HT1080 (cell line): ENCODE data around the gene ODAD2. TPM values are rescaled to one million over a fixed set of nuclear protein-coding genes. Genes with fewer than 3 reads are reported as not detected.
A peak's percentile ranks its signal among the peaks of the same experiment; 100 is the strongest.
"Not testable (repeated sequence)": the region's sequence is repeated elsewhere in the genome, so short reads cannot be mapped to it uniquely, and the experiment has no call there.

Experiments
- DNase-seq: peaks from one replicate; pipeline ENCODE4 v3.0.0-alpha.2; 2015; ENCODE audit warnings: low read depth
- total RNA-seq: library from RNA; depleted of rRNA; stranded (reverse); fragments of >200 nt; shearing (Covaris generic); gene quantifications from 2 replicates; pipeline ENCODE4 v1.2.3, GENCODE V29; 2014

Gene ODAD2
- total RNA-seq, 1 experiment from 2014 or later, result 5.6 TPM

DNA sequence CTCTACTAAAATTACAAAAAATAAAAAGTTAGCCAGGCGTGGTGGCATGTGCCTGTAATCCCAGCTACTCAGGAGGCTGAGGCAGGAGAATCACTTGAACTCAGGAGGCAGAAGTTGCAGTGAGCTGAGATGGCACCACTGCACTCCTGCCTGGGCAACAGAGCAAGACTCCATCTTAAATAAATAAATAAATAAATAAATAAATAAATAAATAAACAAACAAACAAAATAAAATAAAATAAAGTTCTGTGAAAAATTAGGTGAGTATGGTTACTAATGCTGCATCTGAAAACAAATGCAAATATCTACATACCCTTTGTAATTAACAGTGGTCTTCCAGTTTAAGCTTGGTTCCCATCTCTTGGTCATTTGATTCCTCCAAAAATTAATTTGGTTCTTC, 28.1 kb downstream of the ODAD2 start:
- DNase-seq, result not testable (repeated sequence)

DNA sequence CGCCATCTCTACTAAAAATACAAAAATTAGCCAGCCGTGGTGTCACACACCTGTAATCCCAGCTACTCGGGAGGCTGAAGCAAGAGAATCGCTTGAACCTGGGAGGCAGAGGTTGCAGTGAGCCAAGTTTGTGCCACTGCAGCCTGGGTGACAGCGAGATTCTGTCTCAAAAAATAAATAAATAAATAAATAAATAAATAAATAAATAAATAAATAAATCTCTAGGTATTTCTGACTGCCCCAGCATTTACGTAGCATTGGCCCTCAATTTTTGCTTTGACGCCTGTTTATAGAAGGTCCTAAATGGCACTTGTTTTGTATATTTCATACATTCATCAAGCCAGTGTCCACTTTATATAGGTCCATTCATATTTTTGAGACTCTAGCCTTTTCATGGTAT, 28.9 kb downstream of the ODAD2 start:
- DNase-seq, result not testable (repeated sequence)

DNA sequence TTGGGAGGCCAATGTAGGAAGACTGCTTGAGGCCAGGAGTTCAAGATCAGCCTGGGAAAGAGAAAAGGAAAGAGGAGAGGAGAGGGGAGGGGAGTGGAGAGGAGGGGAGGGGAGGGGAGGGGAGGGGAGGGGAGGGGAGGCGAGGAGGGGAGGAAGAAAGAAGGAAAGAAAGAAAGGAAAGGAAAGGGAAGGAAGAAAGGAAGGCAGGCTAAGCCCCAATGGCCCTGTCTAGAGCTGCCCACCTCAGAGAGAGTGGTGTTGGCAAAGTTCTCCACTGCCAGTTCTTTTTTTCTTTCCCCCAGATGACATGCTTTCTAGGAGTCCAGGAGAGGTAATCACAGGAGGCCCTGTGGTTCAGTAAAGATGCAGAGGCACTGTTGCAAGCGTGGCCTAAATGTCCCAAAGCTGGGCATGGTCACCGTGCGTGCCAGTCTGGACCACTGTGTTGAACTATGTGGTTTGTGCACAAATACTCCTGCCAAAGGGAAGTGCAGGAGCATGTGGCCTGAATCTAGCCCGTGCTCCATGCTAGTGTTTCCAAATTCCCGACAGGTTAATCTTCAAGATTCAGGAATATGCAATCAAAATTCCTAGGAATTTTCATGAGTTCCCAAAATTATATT, 39.7 kb downstream of the ODAD2 start:
- DNase-seq, result no peak

- DNase-seq, result not testable (repeated sequence)
Measured at GRCh38 chr10:27958383-27958782, 40.5 kb downstream of the ODAD2 start.

DNA sequence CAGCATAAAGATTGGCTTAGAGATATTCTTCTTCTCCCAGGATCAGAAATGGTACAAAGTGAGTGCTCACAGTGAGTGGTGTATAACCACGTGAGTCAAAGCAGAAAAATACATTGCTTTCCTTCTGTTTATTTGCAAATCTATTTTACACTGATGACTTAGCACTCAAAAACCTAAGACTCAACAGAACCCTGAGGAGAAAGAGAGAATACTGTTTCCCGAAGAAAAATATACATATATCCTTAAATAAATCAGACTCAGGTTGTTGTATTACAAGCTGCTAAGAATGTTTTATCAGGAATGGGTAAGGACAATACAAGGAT, 48.7 kb downstream of the ODAD2 start:
- no peak for DNase-seq

DNA sequence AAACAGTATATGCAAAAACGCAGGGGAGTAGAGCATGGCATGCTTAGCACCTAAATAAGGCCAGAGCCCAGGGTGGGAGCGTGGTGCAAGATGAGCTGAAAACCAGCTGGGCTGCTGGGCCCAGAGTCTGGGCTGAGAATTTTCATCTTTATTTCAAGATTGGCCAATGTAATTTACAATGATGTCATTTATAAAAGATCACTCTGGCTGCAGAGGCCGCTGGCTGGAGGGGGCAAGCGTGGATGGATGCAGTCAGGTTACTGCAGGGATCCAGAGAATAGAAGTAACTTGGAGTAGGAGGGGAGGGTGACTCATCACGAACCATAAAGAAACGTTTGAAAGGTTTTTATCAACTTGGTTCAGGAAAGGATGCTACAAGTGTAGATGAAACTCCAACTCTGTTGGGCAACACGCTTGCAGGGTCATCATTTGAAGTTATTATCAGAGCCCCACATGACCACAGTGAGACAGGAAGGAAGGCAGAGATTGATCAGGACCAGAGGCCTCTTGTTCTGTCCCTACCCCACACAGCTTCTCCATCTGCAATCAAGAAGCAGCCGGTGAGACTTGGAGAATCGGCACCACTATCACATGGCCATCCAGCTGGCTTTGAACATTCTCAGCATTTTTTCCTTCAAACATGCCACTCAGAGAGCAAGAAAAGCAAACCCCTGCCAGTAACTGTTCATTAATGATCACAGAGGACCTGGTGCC, 49.2 kb downstream of the ODAD2 start:
- peak; percentile 15 for DNase-seq

- DNase-seq, result no peak
Measured at GRCh38 chr10:27948186-27948585, 50.7 kb downstream of the ODAD2 start.

- DNase-seq, result no peak
Measured at GRCh38 chr10:27947540-27947939, 51.3 kb downstream of the ODAD2 start.

- DNase-seq, result no peak
Measured at GRCh38 chr10:27944005-27944404, 54.9 kb downstream of the ODAD2 start.

- no peak for DNase-seq
Measured at GRCh38 chr10:27914888-27915287, 84.0 kb downstream of the ODAD2 start.

DNA sequence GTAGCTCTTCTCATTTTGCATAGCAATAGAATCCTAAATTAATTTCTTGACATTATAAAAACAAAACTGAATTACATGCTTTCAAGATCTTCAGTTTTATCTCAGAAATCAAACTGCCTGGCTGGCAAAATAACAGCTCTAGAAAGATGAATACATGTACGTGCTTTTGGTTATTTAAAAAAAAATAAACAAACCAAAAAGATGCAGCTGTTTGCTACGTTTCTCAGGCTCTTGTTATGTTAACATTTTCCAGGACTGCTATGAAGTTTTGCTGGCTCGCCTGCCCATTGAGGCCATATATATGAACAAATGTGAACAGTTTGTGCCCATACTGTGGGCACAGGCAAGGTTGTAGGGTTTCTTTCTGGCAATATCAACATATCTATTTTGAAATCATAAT, 86.6 kb downstream of the ODAD2 start:
- DNase-seq, result no peak

DNA sequence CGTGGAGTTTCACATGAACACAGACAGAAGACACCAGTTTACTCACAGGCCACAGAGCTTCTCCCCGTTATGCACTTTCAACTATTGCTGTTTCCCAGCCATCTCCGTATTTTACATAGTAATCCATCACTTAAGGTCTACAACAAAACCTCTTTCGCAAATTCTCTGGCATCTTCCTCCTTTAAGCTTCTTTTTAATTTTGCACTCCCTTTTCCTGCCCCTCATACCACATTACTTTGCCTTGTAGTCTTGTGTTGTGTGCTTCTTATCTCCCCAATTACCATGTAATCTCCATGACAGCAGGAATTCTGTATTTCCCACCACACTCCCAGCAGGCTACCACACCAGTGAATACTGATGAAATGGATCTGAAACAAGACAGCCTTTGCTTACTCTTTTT, 87.3 kb downstream of the ODAD2 start:
- DNase-seq, result no peak

DNA sequence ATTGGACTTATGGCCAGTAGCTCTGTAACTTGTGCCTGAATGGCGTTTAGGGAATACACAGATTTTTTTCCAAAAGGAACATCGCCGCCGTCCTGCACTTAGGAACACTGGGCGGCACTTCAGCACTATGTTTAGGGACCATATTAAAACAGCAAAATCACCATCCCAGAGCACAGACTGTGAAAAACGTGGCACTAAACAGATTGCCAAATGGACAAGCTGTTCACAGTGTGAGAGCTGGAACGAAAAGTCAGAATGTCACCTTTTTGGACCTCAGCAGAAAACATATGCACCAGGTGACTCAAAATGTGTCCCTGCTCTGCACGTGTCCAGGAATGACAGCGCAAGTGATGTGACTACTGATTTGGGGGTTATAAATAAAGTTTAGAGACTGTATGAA, 87.9 kb downstream of the ODAD2 start:
- no peak for DNase-seq

DNA sequence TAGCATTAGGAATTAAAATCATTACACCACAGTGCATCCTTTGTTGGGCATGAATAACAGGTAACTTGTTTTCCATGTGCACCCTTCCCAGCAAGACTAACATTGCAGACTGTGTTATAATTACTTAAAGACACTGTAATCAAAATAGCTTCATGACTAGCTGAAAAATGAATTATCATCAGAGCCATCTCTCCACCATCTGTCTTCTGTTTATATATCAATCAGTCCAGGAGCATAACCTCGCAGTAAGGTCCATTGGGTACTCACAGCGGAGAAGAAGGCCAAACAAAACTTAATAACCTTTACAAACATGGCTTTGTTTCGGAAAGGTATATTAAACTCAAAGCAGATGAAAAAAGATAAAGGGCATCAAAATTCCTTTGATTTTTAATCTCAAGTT, 90.6 kb downstream of the ODAD2 start:
- no peak for DNase-seq

- DNase-seq, result not testable (repeated sequence)
Measured at GRCh38 chr10:27899485-27899884, 99.4 kb downstream of the ODAD2 start.

GRCh38 chr10:27899058-27899457, 99.8 kb downstream of the ODAD2 start:
- DNase-seq, result no peak

- peak; percentile 5 for DNase-seq
Measured at GRCh38 chr10:27893358-27893954, 105.4 kb downstream of the ODAD2 start.

DNA sequence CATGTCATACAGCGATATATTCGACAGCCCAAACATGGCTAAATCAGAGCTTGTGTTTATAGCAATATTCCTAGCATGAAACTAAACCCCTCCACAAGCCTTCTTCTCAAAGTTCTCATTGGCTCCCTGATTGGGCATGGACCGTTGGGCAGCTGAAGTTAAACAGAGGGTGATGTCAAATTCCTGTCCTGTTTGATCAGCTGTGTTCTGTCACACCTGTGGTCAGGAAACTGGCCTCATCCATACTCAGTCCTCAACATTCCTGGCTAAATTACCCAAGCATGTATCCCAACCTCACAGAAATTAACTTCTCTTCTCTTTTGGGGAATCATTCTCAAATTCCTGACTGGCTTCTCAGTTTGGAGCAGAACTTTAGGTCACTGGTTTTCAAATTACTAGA, 107.9 kb downstream of the ODAD2 start:
- no peak for DNase-seq

- DNase-seq, result no peak
Measured at GRCh38 chr10:27889518-27889917, 109.4 kb downstream of the ODAD2 start.

DNA sequence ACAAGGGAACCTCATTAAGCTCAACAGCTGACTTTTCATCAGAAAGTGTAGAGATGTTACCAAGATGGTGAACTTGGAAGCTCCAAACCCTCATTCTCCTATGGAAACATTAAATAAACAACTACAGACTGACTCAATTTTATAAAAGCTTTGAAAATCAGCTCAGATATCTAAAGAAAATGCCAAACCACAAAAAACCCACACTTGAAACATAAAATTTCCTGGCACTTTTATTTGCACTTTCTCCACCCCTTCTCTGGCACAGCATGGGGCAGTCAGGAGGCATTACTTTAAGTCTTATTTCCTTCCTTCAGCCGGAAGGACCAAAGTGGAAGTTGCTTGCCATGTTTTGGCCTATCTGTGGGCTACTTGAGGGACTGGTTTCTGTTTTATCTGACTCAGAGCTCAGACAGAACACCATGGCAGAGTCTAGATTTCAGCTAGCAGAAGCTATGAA, 114.7 kb downstream of the ODAD2 start:
- peak; percentile 45 for DNase-seq

DNA sequence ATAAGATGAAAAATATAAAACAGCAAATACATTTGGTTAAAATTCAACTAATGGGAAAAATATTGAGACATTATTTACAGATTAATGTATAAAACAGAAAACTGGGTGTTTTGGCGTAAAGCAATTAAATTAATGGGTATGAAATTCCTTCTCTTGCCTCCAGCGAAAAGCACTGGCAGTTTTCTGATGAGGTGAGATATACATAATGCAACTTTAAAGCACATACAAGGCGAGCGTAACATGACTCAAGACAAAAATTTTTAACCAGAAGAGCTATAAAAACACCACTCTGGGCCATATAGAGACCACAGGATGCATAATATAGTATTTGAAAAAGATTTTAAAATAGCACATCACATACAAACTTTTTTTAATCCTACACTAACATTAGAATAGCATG, 120.6 kb downstream of the ODAD2 start:
- DNase-seq, result no peak

DNA sequence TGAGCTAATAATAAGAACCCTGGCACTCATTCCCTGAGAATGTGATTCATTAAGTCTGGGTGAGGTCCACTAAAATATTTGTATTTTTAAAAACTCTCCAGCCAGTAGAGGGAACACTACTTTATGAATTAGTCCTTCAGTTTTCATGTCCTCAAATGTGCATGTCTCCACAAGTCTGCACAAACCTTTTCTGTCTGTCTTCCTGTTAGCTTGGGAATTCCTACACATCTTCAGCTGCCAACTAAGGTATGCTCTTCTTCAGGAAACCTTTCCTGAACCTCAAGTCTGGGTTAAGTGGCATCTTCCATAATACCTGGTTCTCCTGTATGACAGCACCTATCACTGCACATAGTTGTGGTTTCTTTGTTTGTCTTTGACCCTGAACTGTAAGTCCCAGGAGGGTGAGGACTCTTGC, 133.7 kb downstream of the ODAD2 start:
- peak; percentile 41 for DNase-seq

- DNase-seq, result no peak
Measured at GRCh38 chr10:27861781-27862180, 137.1 kb downstream of the ODAD2 start.
